AG09309 (cell line): Measurements from ENCODE around the gene TGFBR3L.

Experiments used
- DNase-seq: peaks from one replicate; pipeline ENCODE4 v3.0.0-alpha.2; 2010; ENCODE audit warnings: low read depth
- H3K4me3 ChIP-seq: 2 replicates; pipeline ENCODE4 v1.5.1; 2011; ENCODE audit warnings: mild to moderate bottlenecking, low read depth, low read length, moderate library complexity; ENCODE audit not compliant: control insufficient read depth
- CTCF ChIP-seq: IDR thresholded peaks from 2 replicates; pipeline ENCODE4 v1.5.1; 2011; ENCODE audit warnings: mild to moderate bottlenecking, low read depth, low read length, inconsistent platforms; ENCODE audit not compliant: insufficient read depth, control insufficient read depth; ENCODE audit errors: missing control alignments

Gene TGFBR3L

GRCh38 chr19:7873304-7874075 is 41.1 kb upstream of the TGFBR3L start:
- no peak for TF ChIP-seq CTCF
- H3K4me3 ChIP-seq = no peak overlapping the region
- DNase-seq = no peak

- H3K4me3 ChIP-seq = no peak within 1 kb of the TSS; the same call in 1 of the 2 replicates
- DNase-seq = no peak
- TF ChIP-seq CTCF = no peak
These were observed 40.3 kb upstream of the TGFBR3L start, which contains the start of gene PRR36 for GRCh38 chr19:7874076-7874896. PRR36 (minus strand) TSS chr19:7874390; CDS start chr19:7873689, 701 bp downstream.

- no peak for DNase-seq
- no peak for TF ChIP-seq CTCF
- no peak overlapping the region for H3K4me3 ChIP-seq
These were observed 39.7 kb upstream of the TGFBR3L start for GRCh38 chr19:7874897-7875273.

- no peak for DNase-seq
- TF ChIP-seq CTCF = no peak
- no peak overlapping the region for H3K4me3 ChIP-seq
These were observed 37.3 kb upstream of the TGFBR3L start for GRCh38 chr19:7877249-7877836.

GRCh38 chr19:7879111-7879807 is 35.4 kb upstream of the TGFBR3L start:
- no peak for DNase-seq
- TF ChIP-seq CTCF = no peak
- H3K4me3 ChIP-seq = no peak overlapping the region

GRCh38 chr19:7879836-7880235 is 34.8 kb upstream of the TGFBR3L start:
- DNase-seq = no peak
- H3K4me3 ChIP-seq = no peak overlapping the region
- no peak for TF ChIP-seq CTCF
